Neutrophil (primary cell): ENCODE data around the gene C2CD4C.

Experiments used
- H3K27ac ChIP-seq: fragments of 200-600 bp; sonication (generic); 2 replicates; pipeline ENCODE4 v1.5.1; 2016; ENCODE audit warnings: mild to moderate bottlenecking, moderate library complexity
- H3K27me3 ChIP-seq: fragments of 200-600 bp; sonication (generic); 2 replicates; pipeline ENCODE4 v1.6.0; 2016; ENCODE audit warnings: mild to moderate bottlenecking
- H3K36me3 ChIP-seq: fragments of 200-600 bp; sonication (generic); 2 replicates; pipeline ENCODE4 v1.5.1; 2017
- H3K4me1 ChIP-seq, 2 experiments: fragments of 200-600 bp in 1 of 2; sonication (generic) in 1 of 2; 1 replicate in 1 of 2; 2 replicates in 1 of 2; pipeline versions ENCODE4 v1.5.1 to v1.6.1; 2013 to 2016; ENCODE audit warnings: low read depth in 1 of 2, low read length in 1 of 2, mild to moderate bottlenecking in 1 of 2, moderate library complexity in 1 of 2; ENCODE audit not compliant: control insufficient read depth in 1 of 2, insufficient read depth in 1 of 2
- H3K4me3 ChIP-seq, 2 experiments: fragments of 200-600 bp in 1 of 2; sonication (generic) in 1 of 2; 1 replicate in 1 of 2; 2 replicates in 1 of 2; pipeline ENCODE4 v1.5.1; 2013 to 2016; ENCODE audit warnings: low read depth in 1 of 2, low read length in 1 of 2, mild to moderate bottlenecking in 1 of 2, moderate library complexity in 1 of 2
- H3K9me3 ChIP-seq: fragments of 200-600 bp; sonication (generic); 2 replicates; pipeline ENCODE4 v1.5.1; 2016
- CTCF ChIP-seq: fragments of 200-600 bp; sonication (generic); IDR thresholded peaks from 2 replicates; pipeline ENCODE4 v1.5.1; 2016; ENCODE audit warnings: antibody characterized with exemption

The C2CD4C gene, protein sequence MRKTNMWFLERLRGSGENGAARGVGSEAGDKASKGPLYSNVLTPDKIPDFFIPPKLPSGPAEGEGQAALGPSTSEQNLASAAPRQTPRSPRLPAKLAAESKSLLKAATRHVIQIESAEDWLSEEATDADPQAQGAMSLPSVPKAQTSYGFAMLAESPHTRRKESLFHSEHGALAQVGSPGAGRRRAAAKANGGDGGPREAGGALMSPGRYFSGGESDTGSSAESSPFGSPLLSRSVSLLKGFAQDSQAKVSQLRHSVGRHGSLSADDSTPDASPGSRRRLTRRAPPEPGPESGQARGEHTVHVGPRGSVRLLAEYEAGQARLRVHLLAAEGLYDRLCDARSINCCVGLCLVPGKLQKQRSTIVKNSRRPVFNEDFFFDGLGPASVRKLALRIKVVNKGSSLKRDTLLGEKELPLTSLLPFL

DNA sequence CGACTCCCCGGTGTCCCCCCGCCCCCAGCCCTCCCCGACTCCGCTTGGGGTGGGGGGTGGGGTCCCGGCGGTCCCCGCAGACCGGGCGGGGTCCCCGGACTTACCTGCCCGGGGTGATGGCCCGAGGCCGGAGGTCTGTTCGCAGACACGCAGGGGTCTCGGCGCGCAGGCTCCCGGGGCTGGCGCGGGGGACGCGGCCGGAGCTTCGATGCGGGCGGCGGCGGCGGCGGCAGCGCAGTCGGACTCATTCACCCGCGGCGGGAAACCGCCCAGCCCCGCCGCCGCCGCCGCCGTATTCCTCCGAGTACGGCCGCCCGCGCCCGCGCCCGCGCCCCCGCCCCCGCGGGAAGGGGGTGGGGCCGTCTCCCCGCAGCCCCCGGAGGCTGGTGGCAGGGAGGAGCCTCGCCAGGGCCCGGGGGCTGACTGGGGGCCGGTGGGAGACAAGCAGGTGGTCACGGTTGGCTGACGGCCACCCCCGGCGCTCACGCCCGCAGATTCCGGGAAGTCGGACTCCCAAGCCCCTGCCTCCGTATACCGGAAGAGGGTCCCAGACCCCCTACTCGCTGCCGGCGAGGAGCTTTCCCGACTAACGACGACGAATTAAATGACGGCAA, at the start of gene C2CD4C:
Gene C2CD4C (minus strand): TSS at position 246 of the 614 bp plus-strand sequence. CDS start 786 bp downstream, outside the sequence.
- no peak for TF ChIP-seq CTCF
- H3K4me1 ChIP-seq = no peaks in the 10 kb centered on the region
- H3K27me3 ChIP-seq = peaks cover 77% of the 10 kb centered on the region
- H3K36me3 ChIP-seq = no peaks in the 10 kb centered on the region
- no peak within 1 kb of the TSS for H3K4me3 ChIP-seq
- no peaks in the 10 kb centered on the region for H3K9me3 ChIP-seq
- H3K27ac ChIP-seq = no peak within 1 kb of the TSS

DNA sequence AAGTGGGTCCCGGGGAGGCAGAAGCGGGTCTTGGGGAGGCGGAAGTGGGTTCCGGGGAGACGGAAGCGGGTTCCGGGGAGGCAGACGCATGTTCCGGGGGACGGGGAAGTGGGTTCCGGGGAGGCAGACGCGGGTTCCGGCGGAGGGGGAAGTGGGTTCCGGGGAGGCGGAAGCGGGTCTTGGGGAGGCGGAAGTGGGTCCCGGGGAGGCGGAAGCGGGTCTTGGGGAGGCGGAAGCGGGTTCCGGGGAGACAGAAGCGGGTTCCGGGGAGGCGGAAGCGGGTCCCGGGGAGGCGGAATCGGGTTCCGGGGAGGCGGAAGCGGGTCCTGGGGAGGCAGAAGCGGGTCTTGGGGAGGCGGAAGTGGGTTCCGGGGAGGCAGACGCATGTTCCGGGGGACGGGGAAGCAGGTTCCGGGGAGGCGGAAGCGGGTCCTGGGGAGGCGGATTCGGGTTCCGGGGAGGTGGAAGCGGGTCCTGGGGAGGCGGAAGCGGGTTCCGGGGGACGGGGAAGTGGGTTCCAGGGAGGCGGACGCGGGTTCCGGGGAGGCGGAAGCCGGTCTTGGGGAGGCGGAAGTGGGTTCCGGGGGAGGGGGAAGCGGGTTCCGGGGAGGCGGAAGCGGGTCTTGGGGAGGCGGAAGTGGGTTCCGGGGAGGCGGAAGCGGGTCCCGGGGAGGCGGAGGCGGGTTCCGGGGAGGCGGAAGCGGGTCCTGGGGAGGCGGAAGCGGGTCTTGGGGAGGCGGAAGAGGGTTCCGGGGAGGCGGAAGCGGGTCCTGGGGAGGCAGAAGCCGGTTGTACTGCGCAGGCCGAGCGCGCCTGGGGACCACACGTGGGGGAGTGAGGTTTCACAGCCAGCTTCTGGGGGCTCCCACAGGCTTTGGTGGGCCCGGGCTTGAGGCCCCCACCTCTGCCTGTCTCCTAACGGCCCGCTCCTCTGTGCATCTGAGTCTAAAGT, 49.4 kb upstream of the C2CD4C start:
- Histone ChIP-seq H3K36me3 (no peaks in the 10 kb centered on the region), H3K9me3 (no peaks in the 10 kb centered on the region), H3K4me1 (no peaks in the 10 kb centered on the region), H3K27me3 (peaks cover 66% of the 10 kb centered on the region), H3K27ac (no peak overlapping the region), H3K4me3 (no peak overlapping the region)
- TF ChIP-seq CTCF = no peak

DNA sequence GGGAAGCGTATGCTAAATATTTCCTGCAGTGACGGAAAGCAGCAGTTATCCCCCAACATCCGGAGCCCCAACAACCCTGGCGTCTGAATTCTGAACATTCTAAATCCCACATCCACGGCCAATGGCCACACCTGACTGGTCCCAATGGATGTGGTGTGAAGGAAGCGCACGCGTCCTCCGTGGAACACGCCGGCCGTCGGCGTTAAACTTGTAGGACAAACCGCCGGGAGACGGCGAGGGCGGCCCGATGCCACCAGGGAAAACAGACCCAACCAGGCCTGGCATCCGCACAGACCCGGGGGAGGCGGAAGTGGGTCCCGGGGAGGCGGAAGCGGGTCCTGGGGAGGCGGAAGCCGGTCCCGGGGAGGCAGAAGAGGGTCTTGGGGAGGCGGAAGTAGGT, 48.7 kb upstream of the C2CD4C start:
- Histone ChIP-seq H3K27ac (no peak overlapping the region), H3K36me3 (no peaks in the 10 kb centered on the region), H3K27me3 (peaks cover 59% of the 10 kb centered on the region), H3K9me3 (no peaks in the 10 kb centered on the region), H3K4me1 (no peaks in the 10 kb centered on the region), H3K4me3 (no peak overlapping the region)
- TF ChIP-seq CTCF = no peak

DNA sequence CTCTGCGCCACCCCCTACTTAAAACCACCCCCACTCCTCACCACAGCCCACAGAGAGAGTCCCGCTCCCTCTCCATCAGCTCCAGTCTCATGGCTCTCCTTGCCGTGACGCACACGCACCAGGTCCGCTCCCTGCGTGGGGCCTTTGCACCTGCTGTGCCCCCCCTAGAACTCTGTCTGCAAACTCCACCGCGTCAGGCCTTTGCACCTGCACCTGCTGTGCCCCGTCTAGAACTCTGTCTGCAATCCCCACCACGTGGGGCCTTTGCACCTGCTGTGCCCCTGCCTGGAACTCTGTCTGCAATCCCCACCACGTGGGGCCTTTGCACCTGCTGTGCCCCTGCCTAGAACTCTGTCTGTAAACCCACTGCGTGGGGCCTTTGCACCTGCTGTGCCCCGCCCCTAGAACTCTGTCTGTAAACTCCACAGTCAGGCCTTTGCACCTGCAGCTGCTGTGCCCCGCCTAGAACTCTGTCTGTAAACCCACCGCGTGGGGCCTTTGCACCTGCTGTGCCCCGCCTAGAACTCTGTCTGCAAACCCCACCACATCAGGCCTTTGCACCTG, 47.7 kb upstream of the C2CD4C start:
- H3K9me3 ChIP-seq = no peaks in the 10 kb centered on the region
- H3K36me3 ChIP-seq = no peaks in the 10 kb centered on the region
- H3K27me3 ChIP-seq = peaks cover 48% of the 10 kb centered on the region
- H3K4me1 ChIP-seq = no peaks in the 10 kb centered on the region
- TF ChIP-seq CTCF = no peak
- no peak overlapping the region for H3K4me3 ChIP-seq
- H3K27ac ChIP-seq = no peak overlapping the region

- no peaks in the 10 kb centered on the region for H3K4me1 ChIP-seq
- no peaks in the 10 kb centered on the region for H3K9me3 ChIP-seq
- no peaks in the 10 kb centered on the region for H3K36me3 ChIP-seq
- H3K27ac ChIP-seq = no peak overlapping the region
- no peak for TF ChIP-seq CTCF
- peaks cover 42% of the 10 kb centered on the region for H3K27me3 ChIP-seq
- H3K4me3 ChIP-seq = no peak overlapping the region
These were observed 47.1 kb upstream of the C2CD4C start for GRCh38 chr19:455851-456546.
